ENCODE data around the gene CFAP68.
"Not testable (repeated sequence)": the region's sequence is repeated elsewhere in the genome, so short reads cannot be mapped to it uniquely, and the experiment has no call there.

The CFAP68 gene

GRCh38 chr11:111870886-111871692, 8.3 kb upstream of the CFAP68 start, which contains the start of gene ALG9:
TSS of gene ALG9 (minus strand) at chr11:111871581. CDS start at chr11:111871482, 99 bp downstream.
- peak; percentile 93 for DNase-seq

- peak; percentile 66 for DNase-seq
These were observed 7.6 kb upstream of the CFAP68 start for GRCh38 chr11:111871693-111872161.

GRCh38 chr11:111878385-111878848, 924 bp upstream of the CFAP68 start:
- no peak for DNase-seq

GRCh38 chr11:111879637-111879960, 258 bp downstream of the CFAP68 start:
- no peak for DNase-seq

GRCh38 chr11:111882202-111882601, 2.9 kb downstream of the CFAP68 start:
- DNase-seq = no peak

GRCh38 chr11:111885053-111885452, 5.7 kb downstream of the CFAP68 start:
- not testable (repeated sequence) for DNase-seq

- no peak for DNase-seq
These were observed 6.7 kb downstream of the CFAP68 start for GRCh38 chr11:111886032-111886431.

GRCh38 chr11:111886844-111887243, 7.5 kb downstream of the CFAP68 start:
- no peak for DNase-seq

GRCh38 chr11:111905411-111905810, 26.1 kb downstream of the CFAP68 start:
- DNase-seq = no peak

- DNase-seq = no peak
These were observed 27.3 kb downstream of the CFAP68 start for GRCh38 chr11:111906680-111907079.

- DNase-seq = no peak
These were observed 29.4 kb downstream of the CFAP68 start for GRCh38 chr11:111908639-111909305.

- no peak for DNase-seq
These were observed 30.0 kb downstream of the CFAP68 start for GRCh38 chr11:111909378-111909777.

GRCh38 chr11:111910676-111911562, 31.6 kb downstream of the CFAP68 start:
- peak; percentile 59 for DNase-seq

GRCh38 chr11:111911563-111912401, 32.4 kb downstream of the CFAP68 start, which contains the start of gene CRYAB:
TSS of gene CRYAB (minus strand) at chr11:111911770. CDS start at chr11:111911724, 46 bp downstream.
- DNase-seq = no peak

- no peak for DNase-seq
These were observed 33.2 kb downstream of the CFAP68 start, which contains the start of gene HSPB2 for GRCh38 chr11:111912535-111912934. TSS of gene HSPB2 (plus strand) at chr11:111912734. CDS start at chr11:111912830, 96 bp downstream.

- no peak for DNase-seq
These were observed 33.9 kb downstream of the CFAP68 start for GRCh38 chr11:111913031-111913861.

GRCh38 chr11:111913997-111914396, 34.7 kb downstream of the CFAP68 start:
- DNase-seq = no peak

- no peak for DNase-seq
These were observed 37.4 kb downstream of the CFAP68 start for GRCh38 chr11:111916768-111917167.

GRCh38 chr11:111917312-111917711, 38.0 kb downstream of the CFAP68 start:
- no peak for DNase-seq

- DNase-seq = no peak
These were observed 38.4 kb downstream of the CFAP68 start for GRCh38 chr11:111917788-111918187.
